B cell (primary cell): ENCODE results near the gene PTPN11.

Experiments used
- CTCF ChIP-seq: fragments of 200-600 bp; IDR thresholded peaks from one replicate; pipeline ENCODE4 v1.8.0; 2022; ENCODE audit warnings: antibody characterized with exemption, mild to moderate bottlenecking
- EZH2 ChIP-seq: IDR thresholded peaks from 2 replicates; pipeline ENCODE4 v1.6.1; 2012; ENCODE audit warnings: borderline replicate concordance, low read depth, mild to moderate bottlenecking, moderate library complexity, low read length; ENCODE audit not compliant: insufficient read depth, poor library complexity, severe bottlenecking

GRCh38 chr12:112370199-112370598, 48.5 kb upstream of the PTPN11 start:
- TF ChIP-seq CTCF (no peak), EZH2 (no peak)
